Activated gamma-delta T cell treated with anti-CD3 and anti-CD28 coated beads, Interleukin-2, amount 50 U/mL, for 16 hours (primary cell): ENCODE measurements around the gene ATXN1.

Experiments used
- DNase-seq: peaks from one replicate; pipeline ENCODE4 v3.0.0-alpha.2; 2020; ENCODE audit warnings: low read depth

The ATXN1 gene

DNA sequence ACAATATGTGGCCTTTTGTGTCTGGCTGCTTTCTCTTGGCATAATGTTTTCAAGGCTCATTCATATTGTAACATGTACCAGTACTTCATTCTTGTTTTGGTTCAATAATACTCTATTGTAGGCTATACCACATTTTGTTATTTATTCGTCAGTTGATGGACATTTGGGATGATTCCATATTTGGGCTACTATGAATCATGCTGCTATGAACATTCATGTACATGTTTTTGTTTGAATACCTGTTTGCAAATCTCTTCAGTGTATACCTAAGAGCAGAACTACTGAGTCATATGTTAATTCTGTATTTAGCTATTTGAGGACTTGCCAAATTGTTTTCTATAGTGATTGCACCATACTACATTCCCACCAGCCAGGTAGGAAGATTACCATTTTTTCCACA lies 263.0 kb downstream of the ATXN1 start:
- DNase-seq: no peak

DNA sequence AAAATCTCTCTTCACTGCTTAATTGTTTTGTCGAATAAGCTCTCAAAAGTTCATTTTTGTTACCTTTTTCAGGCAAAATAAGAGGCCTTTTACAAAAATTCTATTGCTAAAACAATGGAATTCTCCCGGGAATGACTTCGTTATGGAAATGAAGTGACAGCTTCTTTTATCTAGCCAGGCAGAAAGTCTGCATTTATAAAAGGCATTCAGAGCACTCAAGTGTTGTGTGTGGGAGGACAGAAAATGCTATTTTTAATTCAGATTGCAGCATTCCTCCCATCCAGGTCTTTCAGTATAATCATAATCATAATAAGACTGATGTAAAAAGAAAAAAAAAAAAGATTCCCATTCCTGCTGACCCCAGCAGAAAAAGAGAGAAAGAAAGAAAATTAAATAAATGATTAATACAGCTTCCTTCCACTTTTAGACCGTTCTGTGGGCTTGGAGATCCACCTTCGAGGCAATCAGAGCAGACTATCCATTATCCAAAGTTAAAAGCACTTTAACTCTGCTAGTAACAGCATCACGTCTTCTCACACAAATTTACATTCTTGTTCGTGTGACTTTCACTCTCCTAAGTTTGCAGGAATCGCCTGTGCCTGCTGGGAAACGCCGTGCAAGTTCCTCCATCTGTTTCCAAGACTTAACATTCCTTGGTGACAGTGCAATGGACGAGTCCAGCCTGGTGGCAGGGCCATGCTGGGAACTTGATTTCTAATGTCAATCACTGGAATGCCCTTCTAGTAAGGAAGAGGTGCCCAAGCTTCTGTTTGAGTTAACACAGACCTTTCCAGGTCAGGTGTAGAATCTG lies 264.1 kb downstream of the ATXN1 start:
- DNase-seq: no peak

DNA sequence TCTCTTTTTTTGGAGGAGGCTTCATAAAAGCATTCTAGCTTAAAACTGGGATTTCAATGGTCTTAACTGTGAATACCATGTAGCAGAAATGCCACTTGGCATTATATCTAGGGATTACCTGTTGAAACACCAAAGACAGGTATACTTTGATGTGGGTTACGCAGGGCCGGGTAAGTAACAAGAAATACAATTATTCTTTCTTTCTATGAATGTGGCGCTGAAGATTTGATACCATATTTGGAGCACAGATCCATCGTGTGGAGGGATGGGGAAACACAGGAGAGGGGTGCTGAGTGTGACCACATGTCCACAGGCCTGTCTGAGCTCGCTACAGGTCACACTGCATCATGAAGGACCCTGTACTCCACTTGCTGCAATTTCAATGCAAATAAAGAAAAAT lies 265.1 kb downstream of the ATXN1 start:
- DNase-seq: no peak

DNA sequence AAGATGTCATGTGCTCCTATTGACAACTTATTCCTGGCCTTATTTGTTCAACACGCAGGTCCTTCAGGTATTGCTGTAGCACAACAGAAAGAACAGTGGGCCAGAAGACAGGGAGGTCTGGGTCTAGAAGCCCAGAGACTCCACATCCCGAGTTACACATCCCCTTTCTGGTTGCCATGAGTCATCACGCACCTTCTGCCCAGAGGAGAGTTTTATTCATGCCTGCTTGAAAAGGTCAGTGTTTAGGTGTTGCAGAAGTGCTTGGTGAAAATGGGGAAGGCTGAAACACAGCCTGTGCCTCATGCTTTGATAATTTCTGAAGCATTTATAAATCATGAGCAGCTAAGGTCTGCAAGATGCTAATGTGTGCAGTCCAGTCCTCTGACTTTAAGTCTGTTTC lies 266.5 kb downstream of the ATXN1 start:
- no peak for DNase-seq

DNA sequence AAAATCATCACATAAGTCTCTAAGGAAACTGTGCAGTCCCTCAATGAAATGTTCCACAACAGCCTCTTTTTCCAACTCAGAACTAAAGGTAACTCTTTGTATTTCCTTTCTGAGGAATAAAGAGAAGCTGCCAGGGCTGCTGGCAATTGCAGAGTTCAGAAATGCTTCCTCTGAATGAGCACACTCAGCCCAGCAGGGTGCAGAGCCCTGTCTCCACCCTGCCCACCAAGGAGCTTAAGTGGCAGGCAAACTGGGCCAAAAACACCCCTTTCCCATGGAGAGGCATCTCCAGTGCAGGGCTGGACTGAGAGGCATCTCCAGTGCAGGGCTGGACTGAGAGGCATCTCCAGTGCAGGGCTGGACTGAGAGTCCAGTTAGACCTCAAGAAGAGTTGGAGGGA lies 267.5 kb downstream of the ATXN1 start:
- DNase-seq: no peak

DNA sequence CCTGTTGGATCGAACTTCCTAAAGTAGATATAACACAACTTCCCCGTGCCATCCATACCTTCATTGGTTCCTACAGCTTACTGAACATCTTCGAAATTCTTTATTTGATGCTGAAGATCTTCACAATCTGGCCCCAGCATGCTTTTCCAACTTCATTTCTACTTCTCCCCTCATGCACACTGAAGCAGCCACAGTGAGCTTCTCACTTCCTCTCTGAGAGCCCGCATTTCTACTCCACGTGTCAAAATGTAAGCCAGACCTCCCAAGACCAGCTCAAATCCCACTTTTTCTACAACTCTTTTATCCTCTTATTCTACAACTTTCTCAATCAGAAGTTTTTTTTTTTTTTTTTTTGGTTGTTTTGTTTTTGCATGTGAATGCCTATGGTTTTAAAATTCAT lies 268.1 kb downstream of the ATXN1 start:
- no peak for DNase-seq

DNA sequence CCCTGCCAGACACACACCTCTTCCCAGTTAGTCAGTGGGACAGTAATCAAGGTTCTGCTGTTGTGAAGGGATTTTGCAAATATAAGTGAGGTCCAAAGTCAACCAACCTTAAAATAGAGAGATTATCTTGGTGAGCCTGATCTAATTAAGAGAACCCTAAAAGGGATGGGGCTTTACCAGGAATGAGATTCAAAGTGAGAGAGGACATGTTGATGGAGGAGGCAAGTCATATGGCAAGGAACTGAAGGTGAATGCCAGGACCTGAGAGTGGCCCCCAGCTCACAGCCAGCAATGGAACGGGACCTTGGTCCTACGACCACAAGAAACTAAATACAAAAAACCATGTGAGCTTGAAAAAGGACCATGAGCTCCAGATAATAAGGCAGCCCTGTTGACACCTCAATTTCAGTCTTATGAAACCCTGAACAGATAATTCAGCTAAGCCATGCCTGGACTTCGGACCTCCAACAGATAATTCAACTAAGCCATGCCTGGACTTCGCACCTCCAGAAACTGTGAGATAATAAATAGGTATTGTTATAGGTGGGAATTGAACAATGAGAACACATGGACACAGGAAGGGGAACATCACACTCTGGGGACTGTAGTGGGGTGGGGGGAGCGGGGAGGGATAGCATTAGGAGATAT lies 269.5 kb downstream of the ATXN1 start:
- no peak for DNase-seq

DNA sequence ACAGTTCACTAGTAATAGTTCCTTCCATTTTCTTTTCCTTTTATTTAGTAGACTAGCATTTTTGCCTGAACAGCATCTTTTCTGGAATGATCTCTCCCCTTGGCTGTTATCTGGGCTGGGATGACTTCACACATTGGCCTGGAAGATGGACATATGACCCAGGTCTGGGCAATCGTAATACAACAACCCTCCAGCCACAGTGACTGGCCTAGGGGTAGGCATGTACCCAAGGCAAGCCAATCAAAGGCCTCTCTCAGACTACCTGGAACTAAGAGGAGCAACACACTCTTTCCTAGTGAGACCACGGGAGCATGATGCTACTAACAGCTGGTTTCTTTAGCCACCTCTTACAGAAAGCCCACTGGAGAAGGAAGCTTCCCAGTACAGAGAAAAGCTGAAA lies 270.6 kb downstream of the ATXN1 start:
- no peak for DNase-seq

DNA sequence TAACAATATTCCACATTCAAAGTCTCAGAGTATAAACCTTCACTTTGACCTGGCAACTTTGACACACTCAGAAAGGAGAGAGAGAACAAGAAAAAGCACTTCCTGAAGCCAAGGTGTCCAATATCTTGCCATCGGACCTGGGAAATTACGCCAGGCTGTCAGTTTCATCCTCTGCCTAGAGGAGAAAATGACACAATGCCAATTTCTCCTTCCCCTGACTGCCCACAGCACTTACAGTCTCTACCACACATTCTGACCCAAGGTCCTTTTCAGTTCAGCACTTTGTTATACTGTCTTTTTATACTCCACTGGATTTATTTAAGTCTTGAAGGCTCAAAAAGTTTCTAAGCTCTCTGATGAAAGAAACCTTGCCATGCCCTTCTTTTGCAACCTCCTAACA lies 272.4 kb downstream of the ATXN1 start:
- DNase-seq: no peak

DNA sequence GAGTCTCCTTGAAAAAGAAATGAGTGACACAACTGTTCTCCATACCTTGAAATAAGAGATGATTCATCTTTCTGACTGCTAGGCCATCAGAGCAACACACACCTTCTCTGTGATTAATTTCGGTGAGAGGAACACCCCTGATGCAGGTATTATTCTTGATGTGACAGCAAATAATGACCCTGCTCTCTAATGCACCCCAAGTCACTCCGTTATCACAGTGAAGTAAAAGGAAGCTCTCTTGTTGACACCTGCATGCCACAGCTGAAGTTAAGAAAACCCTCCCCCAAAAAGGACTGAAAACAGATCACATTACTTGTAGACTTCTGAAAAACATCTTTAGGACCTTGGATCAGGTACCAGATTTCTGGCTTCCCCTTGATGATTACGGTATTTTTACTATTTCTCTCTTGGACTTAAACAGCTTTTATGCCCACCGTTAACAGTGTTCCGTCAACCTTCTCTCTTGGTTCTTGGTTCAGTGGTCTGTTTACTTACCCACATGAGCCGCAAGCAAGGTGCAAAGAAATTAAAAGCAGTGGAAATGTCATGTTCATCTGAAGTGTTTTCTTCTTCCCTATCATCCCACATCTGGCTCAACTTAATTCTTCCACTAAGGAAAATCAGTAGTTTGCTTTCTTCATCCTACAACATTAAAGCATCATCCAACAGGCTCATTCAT lies 273.1 kb downstream of the ATXN1 start:
- DNase-seq: no peak

DNA sequence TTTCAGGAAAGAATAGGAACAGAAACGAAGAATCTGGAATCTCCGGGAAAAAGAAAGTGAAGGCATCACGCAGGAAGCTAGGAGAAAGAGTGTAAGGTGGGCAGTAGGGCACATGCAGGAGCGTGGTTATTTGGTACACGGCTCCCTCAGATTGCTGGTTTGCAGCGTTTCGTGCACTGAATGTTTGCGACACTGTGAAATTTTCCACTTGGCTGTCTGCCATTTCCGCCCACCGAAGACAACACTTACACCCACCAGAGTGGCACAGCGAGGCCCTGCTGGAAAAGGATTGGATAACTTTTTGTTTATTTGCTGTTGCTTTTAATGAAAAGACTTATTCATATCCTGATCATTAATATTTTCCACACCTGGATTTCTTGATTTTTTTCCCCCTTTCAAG lies 274.6 kb downstream of the ATXN1 start:
- peak; percentile 37 for DNase-seq

DNA sequence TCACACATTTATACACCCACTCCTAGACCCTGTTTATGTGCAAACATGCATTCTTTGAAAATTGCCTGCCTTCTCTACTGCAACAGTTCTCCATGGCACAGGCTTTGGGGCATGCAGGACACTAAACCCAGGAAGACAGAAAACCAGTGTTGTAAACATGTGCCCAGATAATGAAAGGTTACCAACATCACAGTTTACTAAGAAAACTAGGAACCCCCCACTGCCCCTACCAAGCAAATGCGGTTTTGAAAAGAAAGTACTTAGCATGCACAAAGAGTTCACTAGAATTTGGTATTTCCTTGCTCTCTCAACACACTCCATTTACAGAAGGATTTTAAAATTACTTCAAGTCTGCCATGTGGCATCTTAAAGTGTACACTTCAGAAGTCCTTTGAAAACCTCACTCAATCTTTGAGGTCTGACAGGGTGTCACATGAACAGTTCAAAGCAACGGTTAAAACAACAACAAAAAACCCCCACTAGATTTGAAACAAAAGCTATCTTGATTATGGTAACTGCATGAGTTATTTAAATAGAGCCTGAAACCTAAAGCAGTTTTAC lies 277.9 kb downstream of the ATXN1 start:
- no peak for DNase-seq

DNA sequence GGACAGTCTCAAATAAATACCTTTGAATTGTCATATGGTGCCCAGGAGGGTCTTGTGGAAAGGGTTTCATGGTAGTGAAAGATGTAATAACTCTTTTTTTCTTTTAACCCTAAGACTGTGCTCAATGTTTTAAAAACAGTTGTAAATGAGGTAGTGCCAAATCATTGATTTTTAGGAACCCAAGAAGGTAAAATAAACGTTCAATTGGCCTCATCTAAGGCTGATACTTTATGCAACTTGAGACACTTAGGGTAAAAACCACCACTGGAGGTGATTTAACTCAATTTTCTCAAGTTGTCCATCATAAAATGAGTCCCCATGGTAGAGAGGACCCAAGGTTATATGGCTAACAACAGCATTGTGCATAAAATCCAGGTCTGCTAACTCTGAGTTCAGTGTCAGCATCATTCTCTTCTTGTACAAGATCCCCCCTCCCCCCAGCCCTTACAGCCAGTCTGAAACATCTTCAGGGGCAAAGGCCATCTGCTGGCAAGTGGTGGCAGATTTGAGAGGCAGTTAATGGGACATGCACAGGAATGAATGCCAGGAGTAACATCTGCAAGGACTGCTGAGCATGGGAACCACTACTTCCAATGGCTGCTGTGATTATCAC lies 278.5 kb downstream of the ATXN1 start:
- no peak for DNase-seq

DNA sequence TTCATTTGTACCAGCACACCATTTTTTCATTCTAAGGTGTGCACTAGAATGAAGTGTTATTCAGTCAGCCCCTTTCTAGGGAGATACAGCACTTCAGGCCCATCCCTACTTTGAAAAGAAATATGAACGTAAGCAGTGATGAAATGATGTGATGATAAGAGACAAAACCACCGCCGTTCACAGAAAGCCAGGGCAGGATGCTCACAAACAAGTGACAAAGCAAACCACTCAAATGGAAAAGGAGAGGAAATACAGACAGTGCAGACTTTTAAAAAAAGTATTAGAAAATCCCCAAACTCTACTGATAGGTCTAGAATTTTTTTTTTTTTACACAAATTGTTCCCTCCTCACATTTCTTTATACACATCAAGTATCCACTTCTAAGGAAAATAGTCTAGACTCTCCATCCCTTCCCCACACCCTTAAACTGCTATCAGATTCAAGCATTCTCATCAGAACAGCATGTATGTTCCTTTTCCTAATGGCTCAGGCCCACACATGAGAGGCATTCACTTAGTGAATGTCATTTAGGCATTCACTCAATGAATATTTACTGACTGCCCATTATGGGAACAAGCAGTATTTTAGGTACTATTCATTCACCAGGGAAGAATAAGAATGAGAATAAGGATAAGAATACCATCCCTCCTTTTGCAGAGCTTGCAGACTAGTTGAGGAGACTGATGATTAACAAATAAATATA lies 279.4 kb downstream of the ATXN1 start:
- DNase-seq: peak; percentile 51

DNA sequence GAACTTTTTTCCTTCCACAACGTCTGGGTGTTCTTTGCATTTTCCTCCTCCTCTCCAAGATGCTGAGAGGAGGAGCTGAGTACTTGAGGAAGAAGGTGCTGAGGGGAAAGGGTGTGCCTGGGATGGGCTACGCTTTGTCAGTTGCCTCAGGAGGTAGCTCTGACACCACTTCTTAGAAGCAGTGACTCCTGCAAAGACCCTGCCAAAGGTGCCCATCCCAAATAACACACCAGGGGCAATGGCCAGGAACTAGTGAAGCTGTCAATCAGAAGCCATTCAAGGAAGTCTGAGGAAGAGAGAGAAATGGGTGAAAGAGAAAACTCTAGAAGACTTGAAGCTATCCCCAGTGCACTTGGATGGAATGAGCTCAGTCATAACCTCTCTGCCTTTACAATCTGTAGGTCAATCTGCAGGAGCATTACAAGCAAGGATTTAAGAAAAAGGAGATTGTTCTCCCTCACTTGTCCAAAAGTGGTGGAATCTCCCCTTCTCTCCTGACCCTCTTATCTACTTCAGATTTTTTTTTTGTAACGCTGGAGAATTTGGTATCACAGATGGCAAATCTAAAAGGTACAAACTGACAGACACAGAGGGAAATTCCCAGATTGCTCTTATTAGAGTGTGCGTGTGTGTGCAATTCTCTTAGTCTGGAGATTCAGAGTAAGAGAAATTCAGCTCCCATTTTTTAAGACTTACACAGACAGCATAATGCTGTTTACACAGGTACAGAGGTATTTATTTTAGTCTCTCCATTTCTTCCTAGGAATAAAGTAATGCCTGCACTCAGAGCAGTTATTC lies 280.3 kb downstream of the ATXN1 start:
- no peak for DNase-seq

DNA sequence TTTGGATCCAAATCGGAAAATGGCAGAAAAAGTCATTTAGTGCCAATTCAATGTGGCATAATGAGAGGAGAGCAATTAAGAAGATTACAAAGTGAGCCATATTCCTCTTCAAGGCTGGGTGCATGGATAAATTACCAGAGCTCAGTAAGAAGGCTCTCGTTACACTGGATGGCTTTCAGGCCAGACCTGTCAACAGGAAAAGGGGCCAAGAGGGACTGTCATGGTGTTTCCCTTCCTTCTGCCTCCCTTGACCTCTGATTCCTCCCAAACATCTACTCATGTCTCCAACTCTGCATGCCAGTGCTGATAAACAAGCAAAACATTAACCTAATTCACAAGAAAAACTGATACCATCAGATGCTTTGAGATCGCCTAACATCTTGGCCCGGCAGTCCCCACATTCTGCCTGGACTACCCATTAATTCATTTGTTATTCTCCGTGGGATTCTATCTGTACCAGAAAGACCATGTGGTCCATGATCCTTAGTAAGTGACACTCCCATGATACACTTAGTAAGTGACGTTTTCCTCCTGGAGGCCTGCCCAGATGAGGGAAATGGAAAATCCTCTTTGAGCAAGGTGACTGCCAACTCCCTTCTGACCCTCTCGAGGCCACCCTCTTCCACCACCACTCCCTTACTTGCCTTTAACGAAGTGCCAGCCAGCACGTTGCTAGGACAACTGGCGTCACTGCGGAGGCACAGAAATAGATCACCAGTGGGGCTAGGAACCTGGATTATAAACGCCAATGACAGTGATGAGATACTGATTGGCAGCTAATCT lies 283.7 kb downstream of the ATXN1 start:
- DNase-seq: no peak

DNA sequence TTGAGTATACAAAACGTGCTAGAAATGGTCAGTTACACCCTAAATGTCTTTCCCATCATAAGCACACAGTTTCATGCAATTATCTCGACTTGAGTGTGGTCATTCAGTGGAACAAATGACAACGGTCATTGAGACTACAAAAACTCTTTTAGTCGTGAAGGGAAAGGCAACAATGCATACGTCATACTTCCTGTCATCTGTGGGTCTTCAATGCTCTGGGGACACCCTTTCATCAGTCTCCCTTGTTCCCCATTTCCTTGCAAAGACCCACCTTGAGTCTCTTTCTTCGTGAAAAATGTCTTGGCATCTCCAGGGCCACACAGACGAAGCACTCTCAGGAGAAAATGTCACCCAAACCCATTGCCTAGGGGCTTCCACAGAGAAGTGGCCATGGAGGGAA lies 284.4 kb downstream of the ATXN1 start:
- DNase-seq: no peak

DNA sequence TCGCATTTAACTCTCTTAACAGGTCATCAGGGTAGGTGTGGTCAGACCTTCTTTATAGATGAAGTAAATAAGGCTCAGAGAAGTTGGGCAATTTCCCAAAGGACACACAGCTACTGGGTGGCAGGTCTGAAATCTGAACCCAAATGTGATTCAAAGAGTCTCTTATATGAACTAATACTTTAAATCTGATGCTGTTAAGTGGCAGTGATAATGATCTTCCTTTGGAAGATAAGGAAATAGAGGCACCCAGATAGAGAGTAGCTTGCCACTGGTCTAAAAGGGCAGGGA lies 285.8 kb downstream of the ATXN1 start:
- DNase-seq: no peak

DNA sequence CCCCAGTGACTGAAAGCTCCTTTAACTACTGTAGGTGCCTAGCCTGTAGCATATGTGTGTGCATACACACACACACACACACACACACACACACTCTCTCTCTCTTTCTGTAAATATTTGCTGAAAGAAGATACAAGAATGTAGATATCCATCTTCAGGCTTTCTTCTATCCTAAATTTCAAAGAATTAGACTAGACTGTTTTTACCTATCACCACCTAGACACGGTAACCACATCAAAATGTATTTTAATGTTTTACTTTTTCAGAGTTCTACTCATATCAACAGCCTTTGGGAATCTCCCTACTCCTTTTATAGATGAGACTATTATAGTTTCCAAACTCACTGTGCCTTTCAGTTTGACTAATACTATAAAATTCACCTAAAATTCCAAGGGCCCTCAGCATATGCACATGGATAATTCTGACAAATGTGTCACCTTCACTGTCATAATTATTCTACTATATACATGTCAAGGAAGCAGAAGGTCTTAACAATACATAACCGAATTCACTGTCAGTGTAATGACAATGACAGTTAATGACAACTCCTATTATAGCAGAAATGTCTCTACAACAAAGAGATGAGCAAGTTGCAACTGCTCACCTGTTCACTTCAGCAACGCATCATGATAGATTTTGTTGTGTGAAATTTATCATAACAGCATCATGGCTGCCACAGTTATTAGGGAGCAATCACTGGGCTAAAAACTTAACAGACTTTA lies 286.3 kb downstream of the ATXN1 start:
- DNase-seq: no peak
